NT2/D1 (cell line): Measurements from ENCODE around the gene CCDC85C.

ENCODE experiments used
- SUZ12 ChIP-seq: IDR thresholded peaks from 2 replicates; pipeline ENCODE4 v1.6.1; 2011; ENCODE audit not compliant: insufficient read length, insufficient read depth; ENCODE audit errors: extremely low read depth
- ZNF274 ChIP-seq: IDR thresholded peaks from 2 replicates; pipeline ENCODE4 v1.6.1; 2011; ENCODE audit warnings: mild to moderate bottlenecking, low read depth, low read length

GRCh38 chr14:99540196-99541032 is 63.6 kb downstream of the CCDC85C start:
- TF ChIP-seq ZNF274 (no peak), SUZ12 (no peak)
